ENCODE results near the gene TMEM123.
A peak's percentile ranks its signal among the peaks of the same experiment; 100 is the strongest.

Gene TMEM123

GRCh38 chr11:102471474-102471873 lies 18.9 kb upstream of the TMEM123 start:
- DNase-seq, result no peak

GRCh38 chr11:102470251-102470650 lies 17.7 kb upstream of the TMEM123 start:
- no peak for DNase-seq

- DNase-seq, result peak in 1 of 2 donors; percentile 18
Observed at GRCh38 chr11:102469196-102469821, 16.7 kb upstream of the TMEM123 start.

- DNase-seq, result no peak
Observed at GRCh38 chr11:102468616-102469195, 16.1 kb upstream of the TMEM123 start.

GRCh38 chr11:102467853-102468580 lies 15.5 kb upstream of the TMEM123 start:
- DNase-seq, result no peak

GRCh38 chr11:102467080-102467708 lies 14.6 kb upstream of the TMEM123 start:
- no peak for DNase-seq

- peak in 1 of 2 donors; percentile 46 for DNase-seq
Observed at GRCh38 chr11:102465696-102466095, 13.1 kb upstream of the TMEM123 start.

- DNase-seq, result peak in 1 of 2 donors; percentile 38
Observed at GRCh38 chr11:102464859-102465500, 12.4 kb upstream of the TMEM123 start.

- DNase-seq, result no peak
Observed at GRCh38 chr11:102464037-102464436, 11.5 kb upstream of the TMEM123 start.

GRCh38 chr11:102462610-102463009 lies 10.0 kb upstream of the TMEM123 start:
- no peak for DNase-seq

- DNase-seq, result no peak
Observed at GRCh38 chr11:102459393-102459792, 6.8 kb upstream of the TMEM123 start.

GRCh38 chr11:102458548-102458947 lies 6.0 kb upstream of the TMEM123 start:
- DNase-seq, result no peak

GRCh38 chr11:102457865-102458264 lies 5.3 kb upstream of the TMEM123 start:
- no peak for DNase-seq

- DNase-seq, result no peak
Observed at GRCh38 chr11:102457056-102457677, 4.6 kb upstream of the TMEM123 start.

- DNase-seq, result peak; percentile 87 to 92
Observed at GRCh38 chr11:102456381-102456780, 3.8 kb upstream of the TMEM123 start.

- DNase-seq, result no peak
Observed at GRCh38 chr11:102453921-102454320, 1.4 kb upstream of the TMEM123 start.

- DNase-seq, result no peak
Observed at GRCh38 chr11:102453302-102453695, 734 bp upstream of the TMEM123 start.

- peak; percentile 66 to 68 for DNase-seq
Observed at GRCh38 chr11:102451681-102452460, 694 bp downstream of the TMEM123 start.

- no peak for DNase-seq
Observed at GRCh38 chr11:102451041-102451680, 1.4 kb downstream of the TMEM123 start.

- no peak for DNase-seq
Observed at GRCh38 chr11:102449651-102450570, 2.7 kb downstream of the TMEM123 start.

Data from inflammatory macrophage (primary cell).